ENCODE data around the gene POLD1. TPM values are rescaled to one million over a fixed set of nuclear protein-coding genes. Genes with fewer than 3 reads are reported as not detected.
A peak's percentile ranks its signal among the peaks of the same experiment; 100 is the strongest.

Gene POLD1
- total RNA-seq, 1 experiment from 2014 or later = 176 TPM

- in situ Hi-C loops (cut with HindIII; ENCODE audit: low pct_unique_long_range_greater_than_20kb, low sequenced_read_pairs) = no loop called here
- DNase-seq (ENCODE audit: low read depth) = no peak
Measured at GRCh38 chr19:50451223-50451534, 67.0 kb downstream of the POLD1 start.

DNA sequence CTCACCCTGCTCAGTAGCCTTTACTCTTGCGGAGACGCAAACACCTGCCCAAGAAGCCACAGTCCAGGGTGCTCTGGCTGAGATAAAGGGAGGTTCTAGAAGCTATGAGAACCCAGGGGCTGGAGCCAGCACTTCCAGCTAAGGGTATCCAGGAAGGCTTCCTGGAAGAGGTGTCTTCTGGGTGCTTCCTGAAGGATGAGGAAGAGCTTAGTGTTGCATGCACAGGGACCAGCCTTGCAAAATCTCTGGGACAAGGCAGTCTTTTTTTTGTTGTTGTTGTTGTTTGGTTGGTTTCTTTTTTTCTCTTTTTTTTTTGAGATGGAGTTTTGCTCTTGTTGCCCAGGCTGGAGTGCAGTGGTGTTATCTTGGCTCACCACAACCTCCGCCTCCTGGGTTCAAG, 69.1 kb downstream of the POLD1 start:
- DNase-seq (ENCODE audit: low read depth) = no peak
- in situ Hi-C loops (cut with HindIII; ENCODE audit: low pct_unique_long_range_greater_than_20kb, low sequenced_read_pairs) = no loop called here

GRCh38 chr19:50455992-50456391, 71.8 kb downstream of the POLD1 start:
- in situ Hi-C loops (cut with HindIII; ENCODE audit: low pct_unique_long_range_greater_than_20kb, low sequenced_read_pairs) = no loop called here
- no peak for DNase-seq (ENCODE audit: low read depth)

- no peak for DNase-seq (ENCODE audit: low read depth)
- in situ Hi-C loops (cut with HindIII; ENCODE audit: low pct_unique_long_range_greater_than_20kb, low sequenced_read_pairs) = no loop called here
Measured at GRCh38 chr19:50457300-50457699, 73.2 kb downstream of the POLD1 start.

DNA sequence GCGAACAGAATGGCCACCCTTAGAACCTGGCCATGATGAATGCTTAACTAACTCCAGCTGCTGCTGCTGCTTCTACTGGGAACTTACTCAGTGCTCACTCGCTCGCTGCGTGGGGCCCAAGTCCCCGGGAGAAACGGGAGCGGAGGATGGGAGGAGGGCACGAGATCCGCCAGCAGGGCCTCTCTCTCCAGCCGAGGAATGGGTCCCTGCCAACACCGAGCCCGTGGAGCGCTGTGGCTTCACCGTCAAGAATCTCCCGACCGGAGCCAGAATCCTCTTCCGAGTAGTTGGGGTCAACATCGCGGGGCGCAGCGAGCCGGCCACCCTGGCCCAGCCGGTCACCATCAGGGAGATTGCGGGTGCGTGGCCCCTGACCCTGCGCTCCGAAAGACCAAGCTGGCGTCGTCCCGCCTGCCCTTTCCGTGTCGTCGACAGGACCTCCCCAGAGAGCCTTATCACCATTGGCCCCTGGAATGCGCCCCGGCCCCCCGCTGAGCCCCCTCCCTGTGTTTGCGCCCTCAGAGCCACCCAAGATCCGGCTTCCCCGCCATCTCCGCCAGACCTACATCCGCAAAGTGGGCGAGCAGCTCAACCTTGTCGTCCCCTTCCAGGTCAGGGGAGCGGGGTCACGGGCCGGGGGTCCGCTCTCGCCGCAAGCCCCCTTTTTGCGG, 74.4 kb downstream of the POLD1 start:
- in situ Hi-C loops (cut with HindIII; ENCODE audit: low pct_unique_long_range_greater_than_20kb, low sequenced_read_pairs) = no loop called here
- DNase-seq (ENCODE audit: low read depth) = no peak

- in situ Hi-C loops (cut with HindIII; ENCODE audit: low pct_unique_long_range_greater_than_20kb, low sequenced_read_pairs) = no loop called here
- DNase-seq (ENCODE audit: low read depth) = no peak
Measured at GRCh38 chr19:50459067-50459456, 74.9 kb downstream of the POLD1 start.

DNA sequence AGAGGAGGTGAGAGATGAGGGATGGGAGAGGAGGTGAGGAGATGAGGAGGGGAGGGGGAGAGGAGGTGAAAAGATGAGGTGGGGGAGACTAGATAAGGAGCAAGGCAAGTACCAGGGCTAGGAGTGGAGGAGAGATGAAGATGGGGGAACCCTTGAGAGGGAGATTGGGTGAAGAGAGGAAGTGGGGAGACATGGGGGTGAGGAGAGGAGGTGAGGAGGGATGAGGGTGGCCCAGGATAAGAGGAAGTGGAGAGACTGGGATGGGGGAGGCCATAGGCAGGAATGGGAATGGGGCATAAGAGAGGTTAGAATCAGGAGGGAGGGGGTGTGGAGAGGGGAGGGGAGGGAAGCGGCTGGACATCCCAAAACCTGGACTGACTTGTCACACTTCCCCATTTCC, 75.5 kb downstream of the POLD1 start:
- no peak for DNase-seq (ENCODE audit: low read depth)
- in situ Hi-C loops (cut with HindIII; ENCODE audit: low pct_unique_long_range_greater_than_20kb, low sequenced_read_pairs) = no loop called here

DNA sequence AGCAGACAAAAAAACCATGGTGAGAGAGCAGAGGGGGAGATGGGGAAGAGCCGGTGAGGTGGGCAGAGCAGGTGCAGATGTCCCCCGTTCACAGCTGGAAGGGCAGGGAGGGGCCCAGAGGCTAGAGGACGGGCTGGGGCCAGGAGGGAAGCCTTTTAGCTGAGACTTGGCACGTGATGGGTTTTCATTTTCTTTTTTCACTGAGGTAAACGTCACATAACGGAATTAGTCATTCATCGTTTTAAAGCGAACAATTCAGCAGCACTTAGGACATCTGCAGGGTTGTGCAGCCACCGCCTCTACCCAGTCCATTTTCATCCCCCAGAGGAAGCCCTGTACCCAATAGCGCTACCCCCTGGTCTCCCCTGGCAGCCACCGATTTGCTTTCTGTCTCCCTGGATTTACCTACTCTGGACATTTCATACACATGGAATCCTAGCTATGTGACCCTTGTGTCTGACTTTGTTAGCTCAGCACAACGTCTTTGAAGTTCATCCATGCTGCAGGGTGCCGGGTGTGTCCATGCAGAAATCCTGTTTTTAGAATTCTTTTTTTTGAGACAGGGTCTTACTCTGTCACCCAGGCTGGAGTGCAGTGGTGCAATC, 76.1 kb downstream of the POLD1 start:
- in situ Hi-C loops (cut with HindIII; ENCODE audit: low pct_unique_long_range_greater_than_20kb, low sequenced_read_pairs) = no loop called here
- DNase-seq (ENCODE audit: low read depth) = peak; percentile 89

- peak; percentile 74 for DNase-seq (ENCODE audit: low read depth)
- in situ Hi-C loops (cut with HindIII; ENCODE audit: low pct_unique_long_range_greater_than_20kb, low sequenced_read_pairs) = no loop called here
Measured at GRCh38 chr19:50461066-50461875, 77.1 kb downstream of the POLD1 start.

- in situ Hi-C loops (cut with HindIII; ENCODE audit: low pct_unique_long_range_greater_than_20kb, low sequenced_read_pairs) = no loop called here
- DNase-seq (ENCODE audit: low read depth) = no peak
Measured at GRCh38 chr19:50462970-50463369, 78.8 kb downstream of the POLD1 start.

GRCh38 chr19:50464348-50464747, 80.2 kb downstream of the POLD1 start:
- in situ Hi-C loops (cut with HindIII; ENCODE audit: low pct_unique_long_range_greater_than_20kb, low sequenced_read_pairs) = no loop called here
- DNase-seq (ENCODE audit: low read depth) = no peak

DNA sequence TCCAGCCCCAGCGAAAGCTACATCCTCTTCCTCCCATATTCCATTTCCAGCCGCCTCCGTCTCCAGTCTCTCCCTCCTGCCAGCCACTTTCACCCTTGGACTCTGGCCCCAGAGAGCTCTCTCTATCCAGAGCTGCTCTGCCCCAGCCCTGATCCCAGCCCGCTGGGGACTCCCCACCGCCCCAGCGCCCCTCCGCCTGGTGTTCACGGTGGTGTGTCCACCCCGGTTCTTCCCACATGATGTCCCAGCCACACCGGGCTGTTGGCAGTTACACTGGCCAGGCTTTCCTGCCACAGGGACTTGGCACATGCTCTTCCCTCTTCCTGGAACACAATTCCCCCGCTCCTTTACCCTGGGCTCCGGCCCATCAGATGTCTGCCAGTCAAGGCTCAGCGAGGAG, 80.9 kb downstream of the POLD1 start:
- DNase-seq (ENCODE audit: low read depth) = no peak
- in situ Hi-C loops (cut with HindIII; ENCODE audit: low pct_unique_long_range_greater_than_20kb, low sequenced_read_pairs) = no loop called here

DNA sequence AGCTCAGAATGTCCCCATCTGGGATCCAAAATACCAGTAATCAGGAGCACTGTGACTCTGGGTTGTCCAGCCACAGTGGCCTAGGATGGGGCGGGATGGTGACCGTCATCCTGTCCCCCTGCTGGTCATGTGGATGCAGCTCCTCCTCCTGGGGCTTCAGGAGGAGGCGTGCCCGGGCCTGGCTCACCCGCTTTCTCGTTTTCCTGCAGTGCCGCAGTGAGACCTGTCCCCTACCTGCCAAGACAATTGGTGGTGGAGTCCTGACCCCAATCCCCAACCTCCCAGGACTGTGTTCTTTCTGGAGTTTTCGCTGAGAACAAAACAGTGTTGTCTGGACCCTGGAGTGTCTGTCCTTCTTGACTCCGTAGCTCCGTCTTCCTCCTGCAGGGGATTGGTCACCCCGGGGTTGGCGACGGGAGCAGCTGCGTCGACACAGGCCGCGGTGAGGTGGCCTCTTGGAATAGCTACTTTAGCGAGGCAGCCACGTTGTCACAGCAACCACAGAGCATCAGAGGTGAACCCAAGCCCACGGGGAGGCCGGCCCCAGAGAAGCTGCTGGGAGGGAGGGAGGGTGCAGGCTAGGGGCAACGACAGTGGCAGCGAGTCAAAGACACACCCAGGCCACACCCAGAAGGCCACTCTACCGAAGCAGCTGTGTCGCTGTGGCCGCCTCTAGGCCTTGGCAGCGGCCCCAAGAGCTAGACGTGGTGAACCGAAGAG, 82.0 kb downstream of the POLD1 start:
- in situ Hi-C loops (cut with HindIII; ENCODE audit: low pct_unique_long_range_greater_than_20kb, low sequenced_read_pairs) = no loop called here
- peak; percentile 93 for DNase-seq (ENCODE audit: low read depth)

DNA sequence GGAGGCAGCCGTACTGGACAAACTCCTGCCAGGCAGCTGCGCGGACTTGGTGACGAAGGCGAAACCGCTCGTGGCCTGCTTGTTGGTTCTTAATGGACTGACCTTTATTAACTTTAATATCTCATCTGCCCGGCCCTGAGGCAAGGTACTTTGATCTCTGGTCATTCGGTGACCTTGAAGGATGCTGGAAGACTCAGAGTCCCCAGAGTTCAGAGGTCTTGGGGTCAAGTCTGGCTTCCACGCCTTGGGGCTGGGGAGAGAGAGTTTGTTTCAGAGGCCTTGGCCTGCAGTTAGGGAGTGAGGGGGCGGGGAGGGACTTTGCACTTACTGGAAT, 82.5 kb downstream of the POLD1 start:
- in situ Hi-C loops (cut with HindIII; ENCODE audit: low pct_unique_long_range_greater_than_20kb, low sequenced_read_pairs) = no loop called here
- no peak for DNase-seq (ENCODE audit: low read depth)

GRCh38 chr19:50467566-50467965, 83.4 kb downstream of the POLD1 start:
- in situ Hi-C loops (cut with HindIII; ENCODE audit: low pct_unique_long_range_greater_than_20kb, low sequenced_read_pairs) = no loop called here
- no peak for DNase-seq (ENCODE audit: low read depth)

Other genes starting within 250 kb of the POLD1 start
- gene IZUMO2, start 221.1 kb upstream of the POLD1 start, total RNA-seq (2014; rRNA removed; shearing (Covaris generic); ENCODE audit: low replicate concordance) = not detected in 2 replicates
- 19.6 and 21.7 TPM in 2 replicates for gene MYH14, start 180.7 kb upstream of the POLD1 start, total RNA-seq (2014; rRNA removed; shearing (Covaris generic); ENCODE audit: low replicate concordance)
- gene KCNC3, start 55.0 kb upstream of the POLD1 start, total RNA-seq (2014; rRNA removed; shearing (Covaris generic); ENCODE audit: low replicate concordance) = 0.49 and 0.74 TPM in 2 replicates
- gene NAPSA, start 18.7 kb upstream of the POLD1 start, total RNA-seq (2014; rRNA removed; shearing (Covaris generic); ENCODE audit: low replicate concordance) = 0.61 TPM in 1 of 2 replicates, not detected in the other
- gene NR1H2, start 7.9 kb upstream of the POLD1 start, total RNA-seq (2014; rRNA removed; shearing (Covaris generic); ENCODE audit: low replicate concordance) = 151 and 189 TPM in 2 replicates
- not detected in 2 replicates for gene SPIB, start 34.6 kb downstream of the POLD1 start, total RNA-seq (2014; rRNA removed; shearing (Covaris generic); ENCODE audit: low replicate concordance)
- gene MYBPC2, start 48.5 kb downstream of the POLD1 start, total RNA-seq (2014; rRNA removed; shearing (Covaris generic); ENCODE audit: low replicate concordance) = not detected in 2 replicates
- 152 and 192 TPM in 2 replicates for gene EMC10, start 92.2 kb downstream of the POLD1 start, total RNA-seq (2014; rRNA removed; shearing (Covaris generic); ENCODE audit: low replicate concordance)
- 0.43 TPM in 1 of 2 replicates, not detected in the other for gene GARIN5A, start 92.5 kb downstream of the POLD1 start, total RNA-seq (2014; rRNA removed; shearing (Covaris generic); ENCODE audit: low replicate concordance)
- gene JOSD2, start 126.8 kb downstream of the POLD1 start, total RNA-seq (2014; rRNA removed; shearing (Covaris generic); ENCODE audit: low replicate concordance) = 34.4 and 59.0 TPM in 2 replicates
- gene ASPDH, start 129.6 kb downstream of the POLD1 start, total RNA-seq (2014; rRNA removed; shearing (Covaris generic); ENCODE audit: low replicate concordance) = not detected in 2 replicates
- 5.0 and 8.7 TPM in 2 replicates for gene LRRC4B, start 184.1 kb downstream of the POLD1 start, total RNA-seq (2014; rRNA removed; shearing (Covaris generic); ENCODE audit: low replicate concordance)